HepG2 (cell line): ENCODE measurements around the gene EPM2AIP1. TPM values are rescaled to one million over a fixed set of nuclear protein-coding genes. Genes with fewer than 3 reads are reported as not detected.

ENCODE experiments used
- ATAC-seq: fragments of 200-7000 bp; cut with Tn5 transposase; 3 replicates; pipeline ENCODE4 v1.9.1; 2020; ENCODE audit warnings: mild to moderate bottlenecking, moderate library complexity
- BruUV-seq: library from RNA; stranded (reverse); fragments of 400-500 nt; replicated peaks from 2 replicates; lab custom pipeline; 2021; lab: Mats Ljungman, UMichigan
- CTCF ChIA-PET: fragments of 300-600 bp; formaldehyde crosslinking; extraction: SDS; loops from one replicate; lab custom pipeline; 2021; ENCODE audit warnings: low total read pairs, inconsistent platforms, low intra/inter-chr PET ratio; lab: Yijun Ruan, JAX
- POLR2A ChIA-PET: fragments of 350-600 bp; sonication (Branson Sonifier 250); formaldehyde crosslinking; loops from one replicate; lab custom pipeline; 2020; ENCODE audit warnings: antibody characterized with exemption, inconsistent platforms; lab: Yijun Ruan, JAX
- DNase-seq: peaks from one replicate; pipeline ENCODE4 v3.0.0-alpha.2; 2015; ENCODE audit warnings: low spot score
- FAIRE-seq: peaks from 3 replicates; lab custom pipeline; 2011; peaks lifted over from hg19 to GRCh38; lab: Jason Lieb, UNC
- H2AFZ ChIP-seq: one replicate; pipeline ENCODE4 v1.6.1; 2011; ENCODE audit warnings: low read length, inconsistent platforms
- H3K27ac ChIP-seq: fragments of 300-600 bp; 3 replicates; pipeline ENCODE4 v1.8.0; 2011; ENCODE audit warnings: mixed run types, mild to moderate bottlenecking, mixed read lengths, low read length, inconsistent platforms; ENCODE audit not compliant: insufficient read depth; ENCODE audit errors: extremely low read length
- H3K27me3 ChIP-seq, 2 experiments: fragments of 200-600 bp in 1 of 2; 2 replicates in 1 of 2; 3 replicates in 1 of 2; pipeline versions ENCODE4 v1.6.0 to v1.8.0; 2011; ENCODE audit warnings: low read length in 2 of 2, mild to moderate bottlenecking in 2 of 2, moderate library complexity in 2 of 2, inconsistent platforms in 1 of 2; ENCODE audit not compliant: insufficient read depth in 2 of 2, control insufficient read depth in 1 of 2
- H3K36me3 ChIP-seq, 2 experiments: fragments of 200-600 bp in 1 of 2; replicated peaks in 1 of 2; 2 replicates in 1 of 2; 3 replicates in 1 of 2; pipeline versions ENCODE4 v1.5.1 to v1.8.0; 2011; ENCODE audit warnings: low read length in 2 of 2, inconsistent platforms in 1 of 2; ENCODE audit not compliant: insufficient read depth in 2 of 2, control insufficient read depth in 1 of 2
- H3K4me1 ChIP-seq: 2 replicates; pipeline ENCODE4 v1.5.1; 2012; ENCODE audit warnings: low read length, inconsistent platforms; ENCODE audit not compliant: insufficient read depth
- H3K4me2 ChIP-seq: 2 replicates; pipeline ENCODE4 v1.6.0; 2011; ENCODE audit warnings: low read depth, low read length, inconsistent platforms
- H3K4me3 ChIP-seq, 3 experiments: fragments of 200-600 bp in 1 of 3; sonication (generic), shearing (Covaris generic) in 1 of 3; replicated peaks in 1 of 3; 2 replicates each; pipeline ENCODE4 v1.5.1; 2011 to 2016; ENCODE audit warnings: low read length in 3 of 3, inconsistent platforms in 2 of 3, low read depth in 2 of 3, mild to moderate bottlenecking in 2 of 3, control low read depth in 1 of 3, mixed read lengths in 1 of 3; ENCODE audit not compliant: insufficient read depth in 1 of 3
- H3K79me2 ChIP-seq: one replicate; pipeline ENCODE4 v1.6.1; 2011; ENCODE audit warnings: low read length, inconsistent platforms; ENCODE audit not compliant: insufficient read depth
- H3K9ac ChIP-seq: 2 replicates; pipeline ENCODE4 v1.6.0; 2011; ENCODE audit warnings: mild to moderate bottlenecking, low read depth, low read length, inconsistent platforms; ENCODE audit not compliant: insufficient read depth
- H3K9me3 ChIP-seq: 2 replicates; pipeline ENCODE4 v1.5.1; 2012; ENCODE audit warnings: mild to moderate bottlenecking, low read length
- H4K20me1 ChIP-seq: 2 replicates; pipeline ENCODE4 v1.6.0; 2011; ENCODE audit warnings: inconsistent platforms, mild to moderate bottlenecking, low read length, moderate library complexity; ENCODE audit not compliant: insufficient read depth
- BCL6 ChIP-seq: IDR thresholded peaks from 2 replicates; pipeline ENCODE4 v1.6.1; 2016; ENCODE audit warnings: missing genetic modification reagents, missing compliant biosample characterization
- CEBPG ChIP-seq: IDR thresholded peaks from 2 replicates; pipeline ENCODE4 v1.6.1; 2016
- ELF3 ChIP-seq: IDR thresholded peaks from 2 replicates; pipeline ENCODE4 v1.6.1; 2016; ENCODE audit warnings: missing genetic modification reagents, missing compliant biosample characterization
- FIP1L1 ChIP-seq: fragments of 200-400 bp; formaldehyde crosslinking; IDR thresholded peaks from 2 replicates; pipeline ENCODE4 v1.6.1; 2018; ENCODE audit warnings: low read depth, mild to moderate bottlenecking, low read length, moderate library complexity, borderline replicate concordance; ENCODE audit not compliant: insufficient read depth
- FOXP1 ChIP-seq, 2 experiments: fragments of 450-650 bp in 1 of 2; IDR thresholded peaks; 2 replicates each; pipeline ENCODE4 v1.6.1; 2017 to 2018; ENCODE audit warnings: antibody characterized with exemption in 1 of 2
- GPN1 ChIP-seq: sonication (generic); formaldehyde crosslinking; IDR thresholded peaks from 2 replicates; pipeline ENCODE4 v1.5.1; 2020; ENCODE audit warnings: missing genetic modification reagents, borderline replicate concordance
- KLF15 ChIP-seq: sonication (generic); formaldehyde crosslinking; IDR thresholded peaks from 2 replicates; pipeline ENCODE4 v1.8.1; 2023; ENCODE audit warnings: borderline replicate concordance, mild to moderate bottlenecking, inconsistent platforms, missing genetic modification reagents, mixed read lengths
- NRL ChIP-seq: sonication (generic); formaldehyde crosslinking; IDR thresholded peaks from 2 replicates; pipeline ENCODE4 v1.5.0; 2020; ENCODE audit warnings: missing genetic modification reagents, mild to moderate bottlenecking, moderate library complexity, borderline replicate concordance
- PRPF4 ChIP-seq: fragments of 200-400 bp; formaldehyde crosslinking; IDR thresholded peaks from 2 replicates; pipeline ENCODE4 v1.6.1; 2016; ENCODE audit warnings: low read length, low read depth; ENCODE audit not compliant: poor library complexity, severe bottlenecking
- ZNF232 ChIP-seq: sonication (generic); formaldehyde crosslinking; IDR thresholded peaks from 2 replicates; pipeline ENCODE4 v1.4.0; 2020; ENCODE audit warnings: missing genetic modification reagents, borderline replicate concordance
- ZNF546 ChIP-seq: sonication (generic); formaldehyde crosslinking; conservative IDR thresholded peaks from 2 replicates; pipeline ENCODE4 v1.8.1; 2023; ENCODE audit warnings: mild to moderate bottlenecking, missing genetic modification reagents
- ZNF687 ChIP-seq: sonication (generic); formaldehyde crosslinking; IDR thresholded peaks from 2 replicates; pipeline ENCODE4 v1.5.1; 2020; ENCODE audit warnings: mild to moderate bottlenecking, missing genetic modification reagents, moderate library complexity
- ZNF740 ChIP-seq: sonication (generic); formaldehyde crosslinking; IDR thresholded peaks from 2 replicates; pipeline ENCODE4 v1.4.0; 2020; ENCODE audit warnings: missing genetic modification reagents
- WGBS: methylation state at CpG from one replicate; pipeline ENCODE4 v1.1.6; 2017; ENCODE audit warnings: low lambda C conversion rate; 5-methylcytosine and 5-hydroxymethylcytosine counted together
- in situ Hi-C: cut with HindIII; loops from 2 replicates; pipeline ENCODE4 v1.10.0; 2017; ENCODE audit warnings: low pct_unique_long_range_greater_than_20kb; ENCODE audit not compliant: extremely low pct_ligation_motif_present
- intact Hi-C: fragments of 100-400 bp; cut with micrococcal nuclease; formaldehyde crosslinking; loops from one replicate; pipeline ENCODE4 v1.10.0; 2022; ENCODE audit not compliant: unreplicated experiment
- polyA plus RNA-seq, 8 experiments: library from polyadenylated mRNA; depleted of rRNA in 3 of 8; stranded (reverse) in 7 of 8; unstranded in 1 of 8; fragments of >200 nt; fragmentation: Illumina TruSeq in 4 of 8; extraction: Trizol in 4 of 8; gene quantifications; 2 replicates each; pipeline versions ENCODE4 v1.2.1 to v1.2.3, GENCODE V29; 2011 to 2016; ENCODE audit warnings: low read depth in 4 of 8, missing spikeins in 1 of 8, mixed read lengths in 1 of 8; ENCODE audit not compliant: insufficient read depth in 1 of 8
- total RNA-seq, 5 experiments: library from RNA; depleted of rRNA; stranded (reverse); fragments of >200 nt; fragmentation: Illumina TruSeq; extraction: Trizol; gene quantifications; 2 replicates each; pipeline ENCODE4 v1.2.3, GENCODE V29; 2016; ENCODE audit warnings: low read depth in 1 of 5
- TF ChIP-seq, protein P1 (sequence below): sonication (generic); formaldehyde crosslinking; IDR thresholded peaks from 2 replicates; pipeline ENCODE4 v1.9.0; 2022; ENCODE audit warnings: missing genetic modification reagents, mild to moderate bottlenecking, borderline replicate concordance
- TF ChIP-seq, protein P2 (sequence below): sonication (generic); formaldehyde crosslinking; conservative IDR thresholded peaks from 2 replicates; pipeline ENCODE4 v1.4.0; 2020; ENCODE audit warnings: missing genetic modification reagents

Gene EPM2AIP1
- total and polyA plus RNA-seq, 2 of the 13 experiments (the other 11 are each of a cell fraction or from before 2014, with no cell fraction given), result 10.7 to 23.0 TPM

GRCh38 chr3:36973139-36973538 is 19.8 kb downstream of the EPM2AIP1 start (continued):
- TF ChIP-seq, protein P1, sequence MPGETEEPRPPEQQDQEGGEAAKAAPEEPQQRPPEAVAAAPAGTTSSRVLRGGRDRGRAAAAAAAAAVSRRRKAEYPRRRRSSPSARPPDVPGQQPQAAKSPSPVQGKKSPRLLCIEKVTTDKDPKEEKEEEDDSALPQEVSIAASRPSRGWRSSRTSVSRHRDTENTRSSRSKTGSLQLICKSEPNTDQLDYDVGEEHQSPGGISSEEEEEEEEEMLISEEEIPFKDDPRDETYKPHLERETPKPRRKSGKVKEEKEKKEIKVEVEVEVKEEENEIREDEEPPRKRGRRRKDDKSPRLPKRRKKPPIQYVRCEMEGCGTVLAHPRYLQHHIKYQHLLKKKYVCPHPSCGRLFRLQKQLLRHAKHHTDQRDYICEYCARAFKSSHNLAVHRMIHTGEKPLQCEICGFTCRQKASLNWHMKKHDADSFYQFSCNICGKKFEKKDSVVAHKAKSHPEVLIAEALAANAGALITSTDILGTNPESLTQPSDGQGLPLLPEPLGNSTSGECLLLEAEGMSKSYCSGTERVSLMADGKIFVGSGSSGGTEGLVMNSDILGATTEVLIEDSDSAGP, result no peak
- TF ChIP-seq, protein P2, sequence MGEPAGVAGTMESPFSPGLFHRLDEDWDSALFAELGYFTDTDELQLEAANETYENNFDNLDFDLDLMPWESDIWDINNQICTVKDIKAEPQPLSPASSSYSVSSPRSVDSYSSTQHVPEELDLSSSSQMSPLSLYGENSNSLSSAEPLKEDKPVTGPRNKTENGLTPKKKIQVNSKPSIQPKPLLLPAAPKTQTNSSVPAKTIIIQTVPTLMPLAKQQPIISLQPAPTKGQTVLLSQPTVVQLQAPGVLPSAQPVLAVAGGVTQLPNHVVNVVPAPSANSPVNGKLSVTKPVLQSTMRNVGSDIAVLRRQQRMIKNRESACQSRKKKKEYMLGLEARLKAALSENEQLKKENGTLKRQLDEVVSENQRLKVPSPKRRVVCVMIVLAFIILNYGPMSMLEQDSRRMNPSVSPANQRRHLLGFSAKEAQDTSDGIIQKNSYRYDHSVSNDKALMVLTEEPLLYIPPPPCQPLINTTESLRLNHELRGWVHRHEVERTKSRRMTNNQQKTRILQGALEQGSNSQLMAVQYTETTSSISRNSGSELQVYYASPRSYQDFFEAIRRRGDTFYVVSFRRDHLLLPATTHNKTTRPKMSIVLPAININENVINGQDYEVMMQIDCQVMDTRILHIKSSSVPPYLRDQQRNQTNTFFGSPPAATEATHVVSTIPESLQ (CRISPR knock-in tag), result no peak
- TF ChIP-seq BCL6 (CRISPR knock-in tag) (no peak), KLF15 (no peak), PRPF4 (no peak), ZNF232 (no peak), CEBPG (CRISPR knock-in tag) (no peak), ZNF740 (no peak), ELF3 (CRISPR knock-in tag) (no peak), GPN1 (CRISPR knock-in tag) (no peak), ZNF546 (no peak)

DNA sequence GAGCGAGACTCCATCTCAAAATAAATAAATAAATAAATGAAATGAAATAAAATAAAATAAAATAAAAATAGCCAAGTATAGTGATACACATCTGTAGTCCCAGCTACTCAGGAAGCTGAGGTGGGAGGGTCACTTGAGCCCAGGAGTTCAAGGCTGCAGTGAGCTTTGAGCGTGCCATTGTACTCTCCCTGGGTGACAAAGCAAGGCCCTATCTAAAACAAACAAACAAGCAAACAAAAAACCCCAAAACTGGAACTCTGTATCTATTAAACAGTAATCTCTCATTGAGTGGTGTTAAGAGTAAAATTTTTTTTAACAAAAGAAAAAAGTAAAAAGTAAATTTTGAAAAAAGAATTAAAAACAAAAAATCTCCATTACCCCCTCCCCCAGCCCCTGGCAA is 20.8 kb downstream of the EPM2AIP1 start:
- no peaks in the 10 kb centered on the region for H3K27me3 ChIP-seq
- no peak overlapping the region for H3K4me2 ChIP-seq
- ChIA-PET CTCF (no interaction called here), POLR2A (no interaction called here)
- peaks cover 37% of the 10 kb centered on the region for H3K4me1 ChIP-seq
- FAIRE-seq (no peak), ATAC-seq (peak; percentile 48; the same call in 2 of the 3 replicates), DNase-seq (peak; percentile 35)
- H3K4me3 ChIP-seq, result peak overlapping the region in 1 of 3 experiments; percentile 4; a peak in 1 of 6 replicates
- in situ Hi-C loops, result loop anchor here (25.0 kb wide), 1 partner anchor 235 kb away; no protein-coding TSS in a partner anchor
- intact Hi-C loops, result no loop called here
- 58% methylated on average over 2 of the region's 2 CpGs for WGBS
- no peaks in the 10 kb centered on the region for H3K79me2 ChIP-seq
- BruUV-seq, result no TSS peak
- H3K9me3 ChIP-seq, result no peaks in the 10 kb centered on the region
- no peak overlapping the region for H3K27ac ChIP-seq
- 0 out of 5 replicates have a peak, but pooled peaks cover 0 to 2% of the 10 kb centered on the region in 2 experiments for H3K36me3 ChIP-seq
- no peak overlapping the region for H3K9ac ChIP-seq
- H4K20me1 ChIP-seq, result no peaks in the 10 kb centered on the region
- no peak overlapping the region for H2AFZ ChIP-seq
- no peak for TF ChIP-seq ZNF687
- TF ChIP-seq FIP1L1, result no peak
- TF ChIP-seq FOXP1 (IDR thresholded peaks at IDR 0.05), result 0 out of 2 replicates have a peak, but pooled peaks have one; percentile 40
- peak; percentile 76 for TF ChIP-seq FOXP1 (CRISPR knock-in tag; IDR thresholded peaks at IDR 0.05)
- no peak for TF ChIP-seq ZNF740
- no peak for TF ChIP-seq NRL (CRISPR knock-in tag)
